Dermis blood vessel endothelial cell (primary cell): Measurements from ENCODE around the gene JPH2. TPM values are rescaled to one million over a fixed set of nuclear protein-coding genes. Genes with fewer than 3 reads are reported as not detected.

ENCODE experiments used
- total RNA-seq: library from RNA; depleted of rRNA; stranded (reverse); fragments of >200 nt; gene quantifications from 2 replicates; pipeline ENCODE4 v1.2.3, GENCODE V29; 2014

JPH2 gene
- total RNA-seq, 1 donor from 2014 or later: 0.17 TPM

Other genes with a start within 250 kb of the JPH2 start
- 39.6 and 55.6 TPM in 2 replicates for gene OSER1, start 23.6 kb upstream of the JPH2 start, total RNA-seq
- not detected in 2 replicates for gene GDAP1L1, start 60.1 kb upstream of the JPH2 start, total RNA-seq
- gene FITM2, start 124.0 kb upstream of the JPH2 start, total RNA-seq: 7.5 and 9.1 TPM in 2 replicates
- gene R3HDML, start 149.9 kb upstream of the JPH2 start, total RNA-seq: not detected in 2 replicates
- not detected in 2 replicates for gene HNF4A, start 168.5 kb upstream of the JPH2 start, total RNA-seq